ENCODE results near the gene UNC80. TPM values are rescaled to one million over a fixed set of nuclear protein-coding genes. Genes with fewer than 3 reads are reported as not detected.

UNC80 gene
- total and polyA plus RNA-seq, 8 donors, result 0.69 to 4.8 (median 1.9) TPM

DNA sequence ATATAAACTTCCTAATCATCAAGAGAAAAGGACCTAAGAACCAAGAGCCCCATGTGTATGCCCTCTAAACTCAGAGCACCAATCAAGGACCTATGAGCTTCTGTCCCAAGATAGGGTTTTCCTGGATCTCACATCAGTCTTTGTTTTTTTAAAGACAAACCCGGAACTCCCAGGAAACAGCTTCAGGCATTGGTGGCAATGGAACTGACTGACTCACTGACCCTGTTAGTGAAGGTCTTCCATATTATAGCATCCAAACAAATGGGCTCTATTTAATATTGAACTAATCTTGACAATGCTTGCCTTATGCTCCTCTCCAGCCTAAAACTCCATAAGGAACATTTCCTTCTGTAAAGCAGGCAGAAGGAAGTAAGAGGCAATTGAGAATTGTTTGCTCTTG is 167.3 kb downstream of the UNC80 start:
- TF ChIP-seq, protein P1, sequence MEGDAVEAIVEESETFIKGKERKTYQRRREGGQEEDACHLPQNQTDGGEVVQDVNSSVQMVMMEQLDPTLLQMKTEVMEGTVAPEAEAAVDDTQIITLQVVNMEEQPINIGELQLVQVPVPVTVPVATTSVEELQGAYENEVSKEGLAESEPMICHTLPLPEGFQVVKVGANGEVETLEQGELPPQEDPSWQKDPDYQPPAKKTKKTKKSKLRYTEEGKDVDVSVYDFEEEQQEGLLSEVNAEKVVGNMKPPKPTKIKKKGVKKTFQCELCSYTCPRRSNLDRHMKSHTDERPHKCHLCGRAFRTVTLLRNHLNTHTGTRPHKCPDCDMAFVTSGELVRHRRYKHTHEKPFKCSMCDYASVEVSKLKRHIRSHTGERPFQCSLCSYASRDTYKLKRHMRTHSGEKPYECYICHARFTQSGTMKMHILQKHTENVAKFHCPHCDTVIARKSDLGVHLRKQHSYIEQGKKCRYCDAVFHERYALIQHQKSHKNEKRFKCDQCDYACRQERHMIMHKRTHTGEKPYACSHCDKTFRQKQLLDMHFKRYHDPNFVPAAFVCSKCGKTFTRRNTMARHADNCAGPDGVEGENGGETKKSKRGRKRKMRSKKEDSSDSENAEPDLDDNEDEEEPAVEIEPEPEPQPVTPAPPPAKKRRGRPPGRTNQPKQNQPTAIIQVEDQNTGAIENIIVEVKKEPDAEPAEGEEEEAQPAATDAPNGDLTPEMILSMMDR (IDR thresholded peaks at IDR 0.05), result no peak
- Histone ChIP-seq H3K4me1 (peaks cover 15 to 41% (median 24%) of the 10 kb centered on the region in 3 donors), H3K36me3 (no peaks in the 10 kb centered on the region), H3K27me3 (no peaks in the 10 kb centered on the region), H3K9me3 (no peaks in the 10 kb centered on the region), H3K4me3 (no peak overlapping the region), H3K27ac (peak overlapping the region in 1 of 4 donors; percentile 44)
- ATAC-seq, result peak in 1 of 4 donors; percentile 10
- intact Hi-C loops (cut with DNase I), result no loop called here
- WGBS, 2 donors, result 50 to 63% methylated on average over 1 of the region's 1 CpG
- no peak for FAIRE-seq
- no peak for DNase-seq

DNA sequence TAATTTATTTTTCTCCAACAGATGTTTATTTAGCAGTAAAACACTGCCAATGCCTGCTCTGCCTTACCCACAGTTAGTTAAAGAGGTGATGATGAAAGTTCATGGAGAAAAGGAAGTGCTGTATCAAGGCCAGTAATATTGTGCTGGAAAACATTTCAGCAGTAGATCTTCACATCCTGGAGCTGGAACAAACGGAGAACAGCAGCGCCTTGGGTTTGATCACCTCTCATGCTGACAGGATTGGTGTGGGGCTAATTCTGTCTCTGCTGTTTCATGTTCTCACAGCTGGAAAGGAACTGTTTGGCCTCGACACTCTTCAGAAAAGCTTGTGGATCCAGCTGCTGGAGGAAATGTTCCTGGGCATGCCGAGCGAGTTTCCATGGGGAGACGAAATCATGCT is 169.3 kb downstream of the UNC80 start:
- TF ChIP-seq, protein P1 (IDR thresholded peaks at IDR 0.05), result no peak
- FAIRE-seq (no peak), ATAC-seq (no peak), DNase-seq (no peak)
- H3K4me1 ChIP-seq, result peaks cover 11 to 32% (median 15%) of the 10 kb centered on the region in 3 donors
- no peaks in the 10 kb centered on the region for H3K27me3 ChIP-seq
- WGBS, 2 donors, result 85 to 88% methylated on average over 6 of the region's 6 CpGs
- intact Hi-C loops (cut with DNase I), result no loop called here
- no peaks in the 10 kb centered on the region for H3K9me3 ChIP-seq
- no peak overlapping the region for H3K4me3 ChIP-seq
- H3K27ac ChIP-seq, result no peak overlapping the region
- H3K36me3 ChIP-seq, result no peaks in the 10 kb centered on the region

- FAIRE-seq (no peak), ATAC-seq (no peak)
- intact Hi-C loops (cut with DNase I), result no loop called here
These were observed 170.8 kb downstream of the UNC80 start for GRCh38 chr2:209942426-209942825.

DNA sequence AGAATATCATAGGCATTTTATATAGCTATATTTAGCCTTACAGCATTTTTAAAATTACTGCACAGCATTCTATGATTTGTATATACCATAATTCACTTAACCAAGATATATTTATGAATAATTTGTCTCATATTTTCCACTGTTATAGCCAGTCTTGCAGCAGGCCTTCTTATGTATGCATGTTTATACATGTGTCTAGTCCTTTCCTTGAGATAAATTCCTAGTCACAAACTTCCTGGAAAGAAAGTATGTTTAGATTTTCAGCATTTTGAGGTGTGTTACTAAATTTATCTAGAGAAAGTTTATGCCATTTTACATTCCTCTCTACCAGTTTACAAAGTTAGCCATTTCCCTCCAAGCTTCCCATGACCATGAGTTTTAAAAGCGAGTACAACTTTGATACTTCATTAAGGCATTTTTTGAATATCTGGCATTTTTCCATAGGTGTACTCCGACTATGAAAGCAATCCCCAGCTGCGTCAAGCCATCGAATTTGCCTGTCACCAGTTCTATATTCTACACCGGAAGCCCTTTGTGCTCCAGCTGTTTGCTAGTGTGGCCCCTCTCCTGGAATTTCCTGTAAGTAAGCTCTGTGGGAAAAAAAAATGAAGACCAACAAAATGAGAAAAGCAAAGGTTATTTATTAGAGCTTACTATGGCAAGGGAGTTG is 171.4 kb downstream of the UNC80 start:
- TF ChIP-seq, protein P1 (IDR thresholded peaks at IDR 0.05), result no peak
- H3K27me3 ChIP-seq, result no peaks in the 10 kb centered on the region
- ATAC-seq, result peak in 2 of 4 donors; percentile 31 to 58
- DNase-seq, result no peak
- H3K36me3 ChIP-seq, result no peaks in the 10 kb centered on the region
- peaks cover 0 to 21% (median 12%) of the 10 kb centered on the region in 3 donors for H3K4me1 ChIP-seq
- no peak for FAIRE-seq
- intact Hi-C loops (cut with DNase I), result no loop called here
- H3K9me3 ChIP-seq, result no peaks in the 10 kb centered on the region
- H3K27ac ChIP-seq, result no peak overlapping the region
- WGBS, 2 donors, result 30 to 34% methylated on average over 5 of the region's 5 CpGs
- H3K4me3 ChIP-seq, result no peak overlapping the region

More at GRCh38 chr2:209942426-209942825, 170.8 kb downstream of the UNC80 start:
- TF ChIP-seq, protein P1 (IDR thresholded peaks at IDR 0.05), result no peak
- peaks cover 3 to 28% (median 15%) of the 10 kb centered on the region in 3 donors for H3K4me1 ChIP-seq
- no peaks in the 10 kb centered on the region for H3K9me3 ChIP-seq
- WGBS, 2 donors, result 67 to 76% methylated on average over 2 of the region's 2 CpGs
- H3K4me3 ChIP-seq, result no peak overlapping the region
- H3K36me3 ChIP-seq, result no peaks in the 10 kb centered on the region
- no peaks in the 10 kb centered on the region for H3K27me3 ChIP-seq
- no peak overlapping the region for H3K27ac ChIP-seq
- DNase-seq, result no peak

GRCh38 chr2:209943776-209944175 is 172.1 kb downstream of the UNC80 start:
- FAIRE-seq (no peak), DNase-seq (no peak)
- H3K27ac ChIP-seq, result no peak overlapping the region

More at GRCh38 chr2:209943776-209944175, 172.1 kb downstream of the UNC80 start:
- intact Hi-C loops (cut with DNase I), result no loop called here
- Histone ChIP-seq H3K4me3 (no peak overlapping the region), H3K4me1 (peaks cover 0 to 15% (median 4%) of the 10 kb centered on the region in 3 donors), H3K9me3 (no peaks in the 10 kb centered on the region), H3K36me3 (no peaks in the 10 kb centered on the region), H3K27me3 (no peaks in the 10 kb centered on the region)
- no peak for ATAC-seq
- TF ChIP-seq, protein P1 (IDR thresholded peaks at IDR 0.05), result no peak

All from pancreas (tissue), 10 donors.